ENCODE measurements around the gene MORC4.

- TF ChIP-seq, protein P1, sequence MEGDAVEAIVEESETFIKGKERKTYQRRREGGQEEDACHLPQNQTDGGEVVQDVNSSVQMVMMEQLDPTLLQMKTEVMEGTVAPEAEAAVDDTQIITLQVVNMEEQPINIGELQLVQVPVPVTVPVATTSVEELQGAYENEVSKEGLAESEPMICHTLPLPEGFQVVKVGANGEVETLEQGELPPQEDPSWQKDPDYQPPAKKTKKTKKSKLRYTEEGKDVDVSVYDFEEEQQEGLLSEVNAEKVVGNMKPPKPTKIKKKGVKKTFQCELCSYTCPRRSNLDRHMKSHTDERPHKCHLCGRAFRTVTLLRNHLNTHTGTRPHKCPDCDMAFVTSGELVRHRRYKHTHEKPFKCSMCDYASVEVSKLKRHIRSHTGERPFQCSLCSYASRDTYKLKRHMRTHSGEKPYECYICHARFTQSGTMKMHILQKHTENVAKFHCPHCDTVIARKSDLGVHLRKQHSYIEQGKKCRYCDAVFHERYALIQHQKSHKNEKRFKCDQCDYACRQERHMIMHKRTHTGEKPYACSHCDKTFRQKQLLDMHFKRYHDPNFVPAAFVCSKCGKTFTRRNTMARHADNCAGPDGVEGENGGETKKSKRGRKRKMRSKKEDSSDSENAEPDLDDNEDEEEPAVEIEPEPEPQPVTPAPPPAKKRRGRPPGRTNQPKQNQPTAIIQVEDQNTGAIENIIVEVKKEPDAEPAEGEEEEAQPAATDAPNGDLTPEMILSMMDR (IDR thresholded peaks at IDR 0.05; ENCODE audit: poor library complexity, severe bottlenecking), result no peak
- TF ChIP-seq EZH2 (IDR thresholded peaks at IDR 0.05; ENCODE audit: borderline replicate concordance, insufficient read depth, low read length, poor library complexity, severe bottlenecking) (no peak), RAD21 (conservative IDR thresholded peaks at IDR 0.05) (no peak), TAF1 (IDR thresholded peaks at IDR 0.05; ENCODE audit: low read depth) (no peak), EP300 (conservative IDR thresholded peaks at IDR 0.05; ENCODE audit: poor library complexity, severe bottlenecking) (no peak), MXI1 (conservative IDR thresholded peaks at IDR 0.05; ENCODE audit: poor library complexity, severe bottlenecking) (no peak), SMC3 (conservative IDR thresholded peaks at IDR 0.05; ENCODE audit: poor library complexity) (no peak)
Measured at GRCh38 chrX:106972896-106973295, 27.1 kb downstream of the MORC4 start.

All from neural cell (in vitro differentiated cells).